HG02678 (cell line): ENCODE measurements around the gene HSP90AB1.

Experiments
- ATAC-seq: cut with Tn5 transposase; IDR thresholded peaks from one replicate; pipeline ENCODE4 v1.9.1; 2021; ENCODE audit warnings: mild to moderate bottlenecking, moderate library complexity; ENCODE audit not compliant: unreplicated experiment

The HSP90AB1 gene

GRCh38 chr6:44253307-44254101 lies 6.6 kb downstream of the HSP90AB1 start:
- no peak for ATAC-seq

DNA sequence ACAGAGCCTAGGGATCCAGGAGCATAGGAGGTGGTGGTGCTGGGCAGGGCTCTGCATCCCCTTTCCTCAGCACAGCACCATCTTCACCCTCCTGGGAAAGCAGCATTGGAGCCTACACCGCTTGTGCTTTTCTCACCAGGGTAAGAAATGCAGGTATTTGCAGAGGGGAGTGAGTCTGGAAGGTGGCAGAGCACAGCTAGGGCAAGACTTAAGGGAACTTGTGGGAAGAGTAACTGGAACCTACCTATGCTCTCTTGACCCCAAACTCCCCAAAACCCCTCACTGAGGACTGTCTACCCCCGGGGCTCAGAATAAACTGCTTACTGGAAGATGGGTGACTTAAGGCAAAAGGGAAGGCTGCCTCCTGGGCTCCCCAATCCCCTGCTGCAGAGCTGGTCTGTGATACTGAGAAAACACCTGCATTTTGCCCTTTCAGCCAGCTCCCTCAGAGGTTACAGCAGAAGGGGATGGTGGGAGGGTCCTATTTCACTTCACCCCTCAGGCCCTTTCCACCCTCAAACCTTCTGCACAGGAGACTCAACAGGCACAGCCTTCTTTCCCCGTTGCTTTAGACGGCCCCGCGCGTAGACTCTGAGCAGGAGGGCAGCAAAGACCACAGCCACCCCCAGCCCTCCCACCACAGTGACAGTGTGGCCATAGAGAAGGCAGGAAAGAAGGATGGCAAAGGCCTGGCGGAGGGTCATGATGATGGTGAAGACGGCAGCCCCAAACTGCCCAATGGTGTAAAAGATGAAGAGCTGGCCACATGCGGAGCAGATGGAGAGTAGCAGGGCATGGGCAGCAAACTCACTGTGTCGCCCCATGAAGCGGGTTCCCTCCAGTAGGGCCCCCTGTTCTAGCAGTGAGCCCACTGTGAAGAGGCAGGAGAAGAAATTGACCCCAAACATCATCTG lies 7.5 kb downstream of the HSP90AB1 start:
- no peak for ATAC-seq

GRCh38 chr6:44255105-44255808 lies 8.4 kb downstream of the HSP90AB1 start:
- no peak for ATAC-seq

- no peak for ATAC-seq
Measured at GRCh38 chr6:44255871-44256774, 9.2 kb downstream of the HSP90AB1 start.

GRCh38 chr6:44256775-44257024 lies 9.8 kb downstream of the HSP90AB1 start:
- ATAC-seq, result no peak

DNA sequence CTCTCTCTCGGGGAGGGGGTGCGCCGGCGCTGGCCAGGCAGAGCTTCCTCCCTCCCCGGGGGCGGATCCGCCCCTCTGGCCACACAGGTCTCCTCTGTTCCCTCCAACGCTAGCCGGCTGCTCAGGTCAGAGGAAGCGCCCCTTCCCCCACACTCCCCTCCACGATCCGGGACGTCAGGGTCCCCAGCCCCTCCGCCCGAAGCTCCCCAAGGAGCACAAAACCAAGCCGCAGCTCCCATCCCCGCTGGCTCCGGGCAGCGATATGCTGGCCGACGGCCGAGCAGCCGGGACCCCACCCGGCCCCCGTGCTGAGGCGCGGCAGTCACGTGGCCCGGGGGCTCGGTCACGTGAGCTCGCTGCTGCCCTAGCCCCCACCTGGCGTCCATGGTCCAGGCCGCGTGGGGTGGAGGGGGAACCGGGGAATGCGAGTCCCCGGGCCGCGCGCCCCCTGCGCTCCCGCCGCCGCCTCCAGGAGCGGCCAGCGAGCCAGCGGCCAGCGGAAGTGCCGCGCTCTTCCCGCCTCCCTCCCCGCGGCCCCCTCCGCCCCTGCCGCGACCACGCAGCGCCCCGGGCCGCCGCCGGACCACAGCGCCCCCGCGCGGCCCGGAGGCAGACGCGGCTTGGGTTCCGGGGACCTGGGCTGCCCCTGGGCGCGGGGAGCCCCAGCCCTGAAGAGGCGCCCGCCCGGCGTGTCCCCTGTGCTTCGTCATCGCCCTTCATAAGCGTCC lies 10.3 kb downstream of the HSP90AB1 start, which contains the start of gene SLC35B2:
SLC35B2 (minus strand) TSS at position 504 of the 728 bp plus-strand sequence; CDS start at position 386, 118 bp downstream.
- peak; percentile 52 for ATAC-seq

GRCh38 chr6:44257753-44258324 lies 10.9 kb downstream of the HSP90AB1 start:
- peak; percentile 9 for ATAC-seq

- ATAC-seq, result no peak
Measured at GRCh38 chr6:44258325-44258863, 11.5 kb downstream of the HSP90AB1 start.

- ATAC-seq, result no peak
Measured at GRCh38 chr6:44258921-44259320, 12.0 kb downstream of the HSP90AB1 start.

GRCh38 chr6:44260011-44260410 lies 13.1 kb downstream of the HSP90AB1 start:
- ATAC-seq, result no peak

DNA sequence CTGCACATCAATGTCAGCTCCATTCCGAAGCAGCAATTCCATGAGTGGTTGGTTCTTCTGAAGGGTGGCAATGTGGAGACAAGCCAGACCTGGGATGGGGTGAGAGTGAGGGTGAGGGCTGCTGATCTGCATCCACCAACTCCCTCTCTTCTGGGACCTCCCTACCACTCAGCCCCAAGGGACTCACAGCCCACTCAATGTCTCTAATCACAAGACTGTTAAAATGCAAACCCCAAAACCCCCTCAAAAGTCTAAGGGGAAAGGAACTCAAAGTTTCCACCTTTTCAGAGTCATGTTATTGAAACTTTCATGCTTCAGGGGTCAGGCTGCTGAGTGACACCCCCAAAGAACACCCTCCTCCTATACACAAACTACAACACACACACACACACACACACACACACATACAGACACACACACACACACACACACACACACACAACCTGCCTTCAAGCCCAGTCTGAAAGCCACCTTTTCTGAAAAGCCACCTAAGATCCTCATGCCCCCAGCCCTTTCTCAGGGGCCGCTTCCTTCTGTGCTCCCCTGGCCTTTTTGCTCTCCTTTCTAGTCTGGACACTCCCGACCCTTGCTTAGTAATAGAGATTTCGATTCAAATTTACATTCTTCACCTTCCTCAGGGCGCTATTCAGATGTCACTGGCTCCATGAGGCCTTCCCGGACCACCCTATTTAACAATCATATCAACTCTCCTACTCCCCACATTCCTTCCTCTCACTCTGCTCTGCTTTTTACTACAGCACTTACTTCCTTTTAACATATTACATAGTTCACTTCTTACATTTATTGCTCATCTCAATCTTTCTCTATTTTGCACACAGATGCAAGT lies 13.8 kb downstream of the HSP90AB1 start:
- no peak for ATAC-seq

GRCh38 chr6:44261581-44261980 lies 14.7 kb downstream of the HSP90AB1 start:
- no peak for ATAC-seq

DNA sequence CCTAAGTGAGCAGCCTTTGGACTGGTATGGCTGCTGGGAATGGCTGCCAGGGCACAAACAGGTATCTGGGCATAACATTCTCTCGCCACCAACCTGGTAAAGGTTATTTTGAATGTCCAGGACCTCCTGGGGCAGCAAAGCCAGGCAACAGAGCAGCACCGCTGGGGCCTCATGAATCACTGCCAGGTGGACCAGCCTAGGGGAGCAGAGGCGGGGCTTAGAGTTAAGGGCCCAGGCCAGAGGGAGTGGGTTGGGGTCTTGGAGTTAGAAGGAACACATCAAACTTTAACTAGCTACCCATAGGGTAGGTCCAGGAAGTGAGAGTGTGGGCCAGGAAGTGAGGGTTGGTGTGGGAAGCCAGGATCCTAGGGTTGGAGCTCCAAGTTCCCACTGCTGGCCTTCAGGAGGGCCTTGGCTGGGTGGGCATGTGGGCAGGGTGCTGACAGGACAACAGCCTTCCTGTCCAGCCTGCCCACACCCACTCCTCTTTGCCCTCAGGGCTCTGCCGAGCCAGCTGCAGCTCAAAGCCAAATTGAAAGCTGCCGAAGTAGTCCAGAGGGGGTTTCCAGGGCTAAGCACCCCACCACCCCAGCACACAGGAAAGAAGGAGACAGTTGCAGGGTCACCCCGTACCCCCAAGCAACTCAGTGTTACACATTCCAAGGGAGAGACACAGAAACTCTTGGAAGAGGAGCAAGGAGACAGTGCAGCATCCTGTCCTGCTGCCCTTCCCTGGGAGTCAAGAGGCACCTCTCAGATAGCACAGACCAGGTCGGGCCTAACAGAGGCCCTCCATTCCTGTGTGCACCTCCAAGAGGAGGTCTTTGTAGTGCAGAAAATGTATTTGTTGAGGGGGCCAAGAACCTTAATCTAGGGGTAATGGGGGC lies 15.8 kb downstream of the HSP90AB1 start:
- ATAC-seq, result no peak

DNA sequence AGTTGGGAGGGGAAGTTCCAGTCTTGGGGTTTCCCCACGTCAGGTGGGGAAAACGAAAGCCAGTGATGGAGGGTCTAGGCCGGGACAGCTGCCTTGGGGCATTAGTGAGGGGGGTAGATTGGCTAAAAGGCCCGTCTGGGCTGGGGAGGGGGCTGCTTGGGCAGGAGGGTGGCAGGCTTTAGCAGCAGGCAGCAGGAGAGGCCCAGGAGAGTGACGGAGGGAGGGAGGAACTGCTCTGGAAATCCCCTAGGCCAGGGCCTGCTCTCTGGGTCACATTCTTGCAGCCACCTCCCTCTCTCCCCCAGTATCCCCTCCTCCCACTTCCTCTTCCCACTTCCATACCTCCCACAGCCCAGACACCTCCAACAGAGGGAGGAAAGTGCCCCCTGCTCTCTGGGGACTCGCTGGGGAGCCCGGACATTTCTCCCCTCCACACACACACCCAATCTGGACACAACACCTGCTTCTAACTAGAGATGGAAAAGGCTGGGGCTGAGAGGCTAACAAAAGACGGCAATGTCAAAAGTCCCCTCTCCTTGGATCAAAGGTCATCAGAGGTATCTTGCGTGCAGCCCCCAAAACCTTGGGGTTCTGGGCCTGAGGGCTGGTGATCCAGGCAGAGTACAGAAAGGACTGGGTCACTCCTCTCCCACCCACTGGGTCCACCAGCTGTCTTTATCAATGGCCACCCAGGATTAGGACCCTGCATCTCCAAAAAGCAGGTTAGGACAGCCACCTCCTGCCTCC lies 16.6 kb downstream of the HSP90AB1 start:
- no peak for ATAC-seq

GRCh38 chr6:44264154-44265006 lies 17.5 kb downstream of the HSP90AB1 start:
- peak; percentile 31 for ATAC-seq
